NK-92 treated with Interleukin-12 subunit alpha and Interleukin-12 subunit beta, amount 100 ng/mL, for 24 hours (cell line): ENCODE data around the gene RAI1.

Experiments used
- DNase-seq: peaks from one replicate; lab custom pipeline; 2025; lab: John Stamatoyannopoulos, UW

Gene RAI1

DNA sequence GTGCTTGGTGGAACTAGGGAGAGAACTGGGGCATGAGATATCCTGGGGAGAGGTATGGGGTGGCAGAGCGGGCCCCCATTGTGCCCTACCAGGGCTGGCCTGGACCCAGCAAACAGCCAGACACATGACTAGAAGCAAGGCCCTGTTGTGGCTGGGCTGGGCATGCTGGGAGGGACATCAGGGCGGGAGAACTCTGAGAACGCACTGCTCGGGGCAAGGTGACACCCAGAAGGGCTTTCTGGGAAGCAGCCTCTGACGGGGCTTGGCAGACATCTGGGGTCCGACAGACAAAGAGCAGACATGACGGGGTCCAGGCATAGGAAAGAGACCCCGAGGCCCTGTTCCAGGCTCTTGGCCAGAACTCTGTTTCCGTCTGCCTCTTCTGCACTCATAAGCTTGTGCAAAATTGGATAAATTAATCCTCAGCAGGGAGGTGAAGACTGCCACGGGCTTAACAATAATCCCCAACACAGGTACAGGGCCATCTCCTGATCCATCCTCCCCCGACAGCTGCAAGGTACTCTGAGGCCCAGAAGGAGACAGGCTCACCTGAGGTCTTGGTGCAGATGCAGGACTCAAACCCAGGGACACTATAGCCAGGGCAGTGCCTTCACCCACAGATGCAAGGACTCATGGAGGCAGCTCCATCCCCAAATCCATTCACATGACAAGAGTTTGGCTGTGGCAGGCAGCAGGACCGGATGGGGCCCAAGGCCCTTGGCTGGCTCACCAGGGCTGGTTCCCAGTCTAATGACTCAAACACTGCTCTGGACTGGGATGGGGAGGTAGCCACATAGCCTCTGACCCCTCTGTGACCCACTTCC is 150.2 kb downstream of the RAI1 start:
- no peak for DNase-seq

DNA sequence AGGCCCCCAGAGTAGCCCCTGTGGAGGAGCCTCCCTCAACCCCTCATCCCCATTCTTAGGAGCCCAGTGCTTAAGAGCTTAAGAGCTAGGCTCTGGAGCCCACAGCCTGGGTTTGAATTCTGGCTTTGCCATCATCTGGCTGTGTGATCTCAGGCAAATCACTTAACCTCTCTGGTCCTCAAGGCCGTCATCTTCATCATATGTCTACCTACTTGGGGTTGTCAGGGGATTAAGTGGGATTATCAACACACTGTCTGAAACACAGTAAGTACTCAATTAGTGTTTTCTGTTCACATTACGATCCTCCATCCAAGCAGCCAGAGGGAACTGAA is 150.7 kb downstream of the RAI1 start:
- DNase-seq, result no peak

DNA sequence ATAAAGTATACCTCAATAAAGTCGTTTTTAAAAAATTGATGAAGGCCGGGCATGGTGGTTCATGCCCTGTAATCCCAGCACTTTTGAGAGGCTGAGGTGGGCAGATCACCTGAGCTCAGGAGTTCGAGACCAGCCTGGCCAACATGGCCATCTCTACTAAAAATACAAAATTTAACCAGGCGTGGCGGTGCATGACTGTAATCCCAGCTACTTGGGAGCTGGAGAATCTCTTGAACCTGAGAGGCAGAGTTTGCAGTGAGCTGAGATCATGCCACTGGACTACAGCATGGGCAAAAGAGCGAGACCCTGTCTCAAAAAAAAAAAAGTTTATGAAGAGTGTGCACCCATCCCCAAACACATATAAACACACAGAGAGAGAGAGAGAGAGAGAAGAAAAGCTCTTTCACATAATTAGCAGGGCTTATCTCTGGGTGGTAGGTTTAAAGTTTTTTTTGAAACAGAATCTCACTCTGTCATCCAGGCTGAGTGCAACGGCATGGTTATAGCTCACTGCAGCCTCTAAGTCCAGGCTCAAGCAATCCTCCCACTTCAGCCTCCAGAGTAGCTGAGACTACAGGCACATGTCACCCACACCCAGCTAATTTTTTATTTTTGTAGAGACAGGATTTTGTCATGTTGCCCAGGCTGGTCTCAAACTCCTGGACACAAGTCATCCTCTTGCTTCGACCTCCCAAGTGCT is 152.6 kb downstream of the RAI1 start:
- DNase-seq, result no peak

DNA sequence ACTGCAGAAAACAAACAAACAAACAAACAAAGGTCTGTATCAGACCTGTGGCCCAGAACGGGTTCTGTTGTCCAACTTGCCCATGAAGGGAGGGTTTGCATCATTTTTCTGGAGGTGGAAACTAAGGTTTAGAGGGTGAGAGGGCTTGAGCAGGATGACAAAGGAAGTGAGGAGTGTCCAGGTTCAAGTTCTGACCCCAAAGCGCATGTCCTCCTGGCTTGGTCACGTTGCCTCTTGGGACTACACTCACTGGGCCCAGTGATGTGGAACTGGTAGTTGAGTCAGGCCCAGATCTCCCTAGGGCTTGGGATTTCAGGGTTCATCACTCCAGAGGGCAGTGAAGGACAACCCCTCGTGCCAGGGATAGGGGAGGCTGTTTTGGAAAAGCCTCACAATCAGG is 153.7 kb downstream of the RAI1 start:
- no peak for DNase-seq

DNA sequence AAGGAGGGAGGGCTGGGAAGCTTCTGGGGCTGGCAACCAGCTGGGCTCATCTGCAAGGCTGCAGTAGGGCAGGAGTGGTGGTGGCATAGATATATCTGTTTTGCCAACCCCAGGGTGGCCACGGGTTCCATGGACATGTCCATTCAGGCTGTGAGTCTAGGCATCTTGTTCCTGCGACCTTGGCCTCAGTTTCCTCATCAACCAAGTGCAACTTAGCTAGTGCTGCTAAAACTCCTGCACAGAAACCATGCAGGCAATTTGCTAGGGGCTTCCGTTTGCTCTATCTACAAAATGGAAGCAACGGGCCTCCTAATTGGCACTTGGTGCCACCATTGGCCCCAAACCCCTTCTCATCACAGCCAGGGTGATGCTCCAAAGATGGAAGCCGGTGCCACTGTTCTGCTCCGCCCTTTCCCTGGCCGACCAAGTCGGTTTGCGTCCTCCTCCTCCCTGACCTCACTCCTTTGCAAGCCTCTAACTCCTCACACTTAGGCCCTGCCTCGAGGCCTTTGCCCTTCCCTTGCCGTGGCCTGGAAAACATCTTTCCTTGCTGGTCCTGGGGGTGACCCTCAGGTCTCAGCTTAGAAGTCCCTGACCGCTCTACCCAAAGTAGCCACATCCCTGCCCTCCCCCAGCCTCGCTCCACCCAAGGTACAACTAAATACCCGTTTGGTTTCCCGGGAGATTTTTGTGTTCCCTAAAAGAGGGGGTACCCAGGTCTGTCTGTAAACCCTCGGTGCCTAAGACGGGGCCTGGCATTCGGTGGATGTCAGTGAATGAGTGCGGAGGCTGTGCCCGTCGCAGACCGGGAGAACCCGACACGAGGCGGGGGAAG is 154.4 kb downstream of the RAI1 start:
- no peak for DNase-seq

DNA sequence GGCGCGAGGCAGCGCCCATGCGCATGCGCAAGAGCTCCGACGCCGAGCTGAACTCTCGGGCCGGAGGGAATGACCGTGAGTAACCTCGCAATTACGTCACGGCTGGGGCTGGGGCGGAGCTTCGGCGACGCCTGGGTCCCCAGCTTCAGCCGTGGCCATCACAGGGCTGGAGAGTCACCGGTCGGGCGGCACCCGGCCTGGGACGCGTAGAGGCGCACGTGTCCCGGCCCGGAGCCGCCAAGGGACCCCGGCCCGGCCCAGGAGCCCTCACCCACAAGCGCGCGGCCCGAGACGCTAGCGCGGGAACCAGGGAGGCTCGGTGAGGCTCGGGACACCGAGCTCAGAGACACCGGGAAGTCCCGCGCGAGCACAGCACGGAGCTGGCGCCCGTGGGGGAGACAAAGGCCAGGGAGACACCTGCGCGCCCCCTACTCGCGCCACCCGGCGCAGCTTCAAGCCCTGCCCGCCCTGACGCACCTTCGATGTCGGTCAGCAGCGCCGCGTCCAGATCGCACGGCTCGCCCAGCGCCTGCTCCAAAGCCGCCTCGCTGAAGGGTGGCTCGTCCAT is 155.1 kb downstream of the RAI1 start:
- DNase-seq, result peak; percentile 85

DNA sequence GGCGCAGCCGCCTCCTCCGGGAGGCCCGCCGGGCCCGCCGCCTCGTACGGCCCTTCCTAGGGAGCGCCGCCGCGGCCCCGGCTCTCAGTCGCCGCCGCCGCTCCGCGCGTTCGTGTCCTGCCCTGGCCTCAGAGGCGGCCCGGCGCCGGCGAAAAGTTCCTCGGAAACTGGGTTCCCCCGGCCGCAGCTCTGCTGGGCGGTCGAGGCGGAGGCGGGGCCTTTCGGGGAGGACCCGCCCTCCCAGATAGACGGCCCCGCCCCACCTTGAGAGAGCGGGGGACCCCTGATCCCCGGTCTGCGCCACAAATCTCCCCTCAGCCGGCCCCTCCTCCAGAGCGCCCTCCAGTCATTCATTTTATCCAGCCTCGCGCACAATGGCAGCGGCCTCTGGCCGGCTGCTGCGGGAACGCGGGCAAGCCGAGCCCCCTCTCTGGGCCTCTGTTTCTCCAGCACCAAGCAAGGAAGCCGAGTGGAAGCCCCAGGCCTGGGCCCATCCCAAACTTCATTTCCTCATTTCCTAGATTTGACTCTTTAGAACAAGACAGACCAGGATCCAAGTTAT is 155.6 kb downstream of the RAI1 start, which contains the start of gene SREBF1:
Gene SREBF1, minus strand, starts transcription at position 169 of the 562 bp plus-strand sequence. CDS start 169 bp downstream, outside the sequence.
- DNase-seq, result peak; percentile 18

DNA sequence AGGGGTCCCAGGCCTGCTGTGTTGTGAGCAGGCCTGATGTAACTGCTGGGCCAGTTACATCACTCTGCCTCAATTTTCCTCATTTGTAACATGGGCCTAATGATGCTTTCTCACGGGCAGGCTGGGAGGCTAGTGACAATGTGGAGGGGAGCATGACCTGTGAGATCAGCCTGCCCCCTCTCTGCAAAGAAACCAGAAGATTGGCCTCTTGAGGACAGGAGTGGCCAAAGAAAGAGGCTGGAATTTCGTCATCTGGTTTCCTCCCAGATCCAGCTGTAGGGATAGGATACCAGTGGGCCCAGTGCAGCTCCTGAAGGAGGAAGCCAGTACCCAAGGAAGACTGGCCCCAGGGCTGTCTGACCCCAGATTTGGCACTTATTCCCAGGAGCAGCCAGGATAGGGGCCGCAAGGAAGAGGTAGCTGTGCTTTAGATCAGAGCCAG is 156.1 kb downstream of the RAI1 start:
- DNase-seq, result no peak

DNA sequence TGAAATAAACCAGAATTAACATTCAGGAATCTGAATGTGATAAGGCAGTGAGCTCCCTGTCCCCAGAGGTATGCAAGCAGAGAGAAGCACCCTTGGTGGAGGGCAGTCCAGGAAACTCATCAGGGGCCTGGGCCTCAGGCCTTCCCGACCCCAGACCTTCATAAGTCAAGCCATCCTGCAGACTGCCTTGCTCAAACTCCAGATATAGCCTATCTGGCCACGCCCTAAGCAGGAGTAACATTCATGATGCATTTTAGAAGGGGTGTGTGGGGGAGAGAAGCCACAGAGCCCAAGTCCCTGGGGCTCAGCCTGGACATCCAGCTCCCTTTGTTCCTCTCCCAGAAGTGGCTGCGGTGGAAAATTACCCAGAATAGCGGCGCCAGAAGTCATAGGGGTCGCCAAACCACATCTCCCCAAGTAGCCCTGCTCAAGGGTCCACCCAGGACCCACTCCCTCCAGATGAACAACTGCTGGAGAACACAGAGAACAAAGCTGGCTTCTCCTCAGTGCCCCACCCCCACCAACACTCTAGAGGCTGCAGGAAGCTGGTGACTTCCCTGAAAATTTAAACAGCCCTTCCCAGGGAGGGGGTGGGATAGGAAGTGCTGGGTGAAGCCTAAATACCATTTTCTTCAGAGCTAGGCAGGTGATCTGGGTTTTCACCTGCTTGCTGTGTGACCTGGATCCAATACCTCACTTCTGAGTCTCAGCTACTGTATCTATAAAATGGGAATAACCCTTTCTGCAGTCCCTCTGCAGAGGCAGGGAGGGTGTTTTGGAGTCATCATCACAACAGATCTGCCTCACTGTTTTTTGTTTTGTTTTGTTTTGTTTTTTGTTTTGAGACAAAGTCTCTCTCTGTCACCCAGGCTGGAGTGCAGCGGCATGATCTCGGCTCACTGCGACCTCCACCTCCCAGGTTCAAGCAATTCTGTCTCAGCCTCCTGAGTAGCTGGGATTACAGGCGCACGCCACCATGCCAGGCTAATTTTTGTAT is 157.0 kb downstream of the RAI1 start:
- no peak for DNase-seq

DNA sequence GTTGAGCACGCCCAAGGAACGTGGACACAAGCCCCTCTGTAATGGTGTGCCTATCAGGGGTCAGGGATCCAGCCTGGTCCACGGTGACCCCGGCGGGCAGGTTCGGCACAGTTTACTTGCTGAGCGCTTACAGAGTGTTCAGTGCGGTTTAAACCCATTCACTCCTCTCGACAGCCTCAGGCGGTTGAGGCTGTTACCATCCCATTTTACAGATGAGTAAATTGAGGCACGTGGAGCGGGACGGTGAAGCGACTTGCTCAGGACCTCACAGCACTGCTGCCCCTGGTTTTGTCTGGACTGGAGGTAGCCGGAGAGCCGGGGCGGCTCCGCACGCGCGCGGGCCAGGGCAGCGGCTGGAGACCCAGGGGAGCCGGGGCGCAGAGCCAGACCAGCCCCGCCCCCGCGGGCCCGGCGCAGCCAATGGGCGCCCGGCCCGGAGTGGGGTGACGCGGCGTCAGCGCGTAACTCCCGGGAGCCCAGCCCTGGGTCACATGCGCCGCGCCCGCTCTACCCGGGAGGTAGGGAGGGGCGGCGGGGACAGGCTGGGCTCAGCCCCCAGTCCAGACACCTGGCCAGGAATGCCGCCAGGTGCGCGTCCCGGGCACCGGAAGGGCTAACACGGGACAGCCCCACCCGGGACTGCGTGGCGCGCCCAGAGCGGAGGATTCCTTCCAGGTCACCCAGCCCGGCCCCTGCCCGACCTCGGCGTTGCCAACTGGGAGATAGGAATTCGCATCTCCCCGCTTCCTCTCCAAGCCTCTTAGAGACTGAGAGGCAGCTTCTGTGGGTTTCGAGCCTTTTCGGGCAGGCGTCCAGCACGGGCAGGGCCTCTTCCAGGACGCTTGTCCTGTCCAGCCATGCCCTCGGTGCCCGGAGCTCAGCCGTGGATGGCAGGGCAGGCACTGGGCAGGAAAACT is 158.8 kb downstream of the RAI1 start:
- DNase-seq, result peak; percentile 61

DNA sequence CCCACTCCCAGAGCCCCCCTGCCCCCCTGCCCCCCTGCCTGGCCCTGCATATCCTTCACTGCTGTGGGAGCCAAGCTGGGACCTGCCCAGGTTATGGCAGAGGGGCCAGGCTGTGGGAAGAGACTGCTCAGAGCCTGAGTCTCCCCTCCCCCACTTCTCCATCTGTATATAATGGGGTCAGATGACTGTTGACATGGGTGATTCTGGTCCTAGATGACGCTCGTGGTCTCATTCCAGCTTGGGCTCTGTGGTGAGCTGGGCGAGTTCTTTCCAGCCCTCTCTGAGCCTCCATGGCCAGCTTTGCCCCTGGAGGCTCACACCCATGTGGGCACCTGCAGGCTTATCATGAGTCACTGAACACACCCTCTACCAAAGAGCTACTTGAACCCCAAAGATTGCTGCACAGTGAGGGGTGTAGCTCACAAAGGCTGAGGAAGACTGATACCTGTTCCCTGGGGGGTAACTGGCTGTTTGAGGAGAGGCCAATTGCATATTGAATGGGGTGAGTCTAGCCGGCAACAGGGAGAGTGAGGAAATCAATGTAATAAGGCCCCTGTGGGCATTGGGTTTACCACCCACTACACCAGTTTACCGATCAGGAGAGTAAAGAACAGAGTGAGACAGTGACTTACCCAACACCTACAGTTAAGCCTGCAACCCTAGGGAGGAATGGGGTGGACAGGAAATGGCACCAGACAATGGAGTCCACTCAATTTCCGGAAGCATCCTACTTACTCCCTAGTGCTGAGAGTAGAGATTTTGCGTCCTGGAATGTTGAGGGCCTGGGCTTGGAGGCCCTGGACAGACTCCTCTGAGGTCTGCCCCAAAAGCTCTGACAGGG is 159.7 kb downstream of the RAI1 start:
- DNase-seq, result no peak

DNA sequence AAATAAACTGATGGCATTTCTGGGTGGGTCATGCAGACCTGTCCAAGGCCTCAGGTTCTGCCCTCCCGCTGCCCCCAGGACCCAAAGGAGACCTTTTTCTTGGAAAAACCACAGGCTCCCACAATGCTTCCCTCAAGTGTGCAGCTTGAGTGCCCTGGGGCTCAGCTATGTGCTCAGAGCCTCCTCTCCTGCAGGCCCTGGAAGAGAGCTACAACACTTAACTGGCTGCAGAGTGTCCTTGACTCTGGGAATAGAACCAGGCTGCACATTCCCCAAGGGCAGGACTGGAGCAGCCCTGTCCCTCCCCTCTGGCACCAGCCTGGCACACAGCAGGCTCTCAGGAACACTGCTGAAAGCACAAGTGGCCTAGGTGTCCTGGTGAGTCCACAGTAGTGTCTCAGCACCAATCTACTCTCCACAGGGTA is 160.4 kb downstream of the RAI1 start:
- no peak for DNase-seq

DNA sequence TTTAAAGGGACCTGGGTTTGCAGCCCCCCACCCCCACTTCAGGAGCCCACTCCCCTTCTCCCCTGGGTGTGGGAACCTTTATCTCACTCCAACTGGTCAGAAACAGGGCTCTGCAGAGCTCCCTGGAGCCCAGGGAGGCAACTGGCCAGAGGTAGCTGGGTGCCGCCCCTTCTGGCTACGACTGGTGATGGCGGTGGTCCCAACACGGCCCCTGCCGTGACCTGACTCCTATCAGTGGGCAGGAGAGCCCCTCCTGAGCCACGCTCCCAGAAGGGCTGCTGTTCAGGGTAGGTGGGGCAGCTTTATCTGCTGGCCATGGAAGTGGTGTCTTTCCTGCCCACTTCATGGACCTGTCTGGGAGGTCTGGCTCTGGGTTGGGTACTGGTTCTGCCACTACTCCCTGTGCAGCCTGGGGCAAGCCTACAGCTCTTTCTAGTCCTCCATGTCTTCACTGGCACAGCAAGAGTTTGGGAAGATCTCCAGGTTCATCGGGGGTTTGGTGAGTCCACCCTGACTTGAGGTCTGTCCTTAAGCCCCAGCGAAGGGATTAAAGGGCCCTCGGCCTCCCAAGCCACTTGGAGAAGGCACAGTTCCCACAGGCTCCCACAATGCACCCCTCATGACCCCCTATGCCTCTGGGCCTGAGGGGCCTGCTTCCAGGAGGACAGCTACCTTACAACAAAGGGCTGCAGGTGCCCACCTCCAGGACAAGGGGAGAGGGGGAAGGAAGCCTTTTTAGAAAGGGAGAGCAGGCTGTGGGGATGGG is 161.0 kb downstream of the RAI1 start:
- no peak for DNase-seq

DNA sequence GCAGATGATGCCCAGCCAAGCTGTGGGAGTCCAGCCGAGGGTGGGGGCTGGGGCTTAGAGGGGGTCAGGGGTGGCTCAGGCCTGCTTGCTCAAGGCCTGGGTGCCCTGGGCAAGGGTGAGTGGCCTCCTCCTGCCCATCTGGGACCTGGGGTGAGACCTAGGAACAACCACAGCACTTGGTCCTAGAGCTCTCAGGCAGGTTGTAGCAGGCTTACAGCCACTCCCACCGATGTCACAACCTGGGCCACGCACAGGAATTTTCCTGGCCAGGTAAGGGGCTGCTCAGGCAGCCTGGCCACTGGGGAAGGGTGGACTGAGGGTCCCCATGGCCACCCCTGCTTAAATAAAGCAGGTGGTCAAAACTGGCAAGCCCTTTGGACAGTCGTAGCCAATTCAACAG is 161.8 kb downstream of the RAI1 start:
- DNase-seq, result no peak

DNA sequence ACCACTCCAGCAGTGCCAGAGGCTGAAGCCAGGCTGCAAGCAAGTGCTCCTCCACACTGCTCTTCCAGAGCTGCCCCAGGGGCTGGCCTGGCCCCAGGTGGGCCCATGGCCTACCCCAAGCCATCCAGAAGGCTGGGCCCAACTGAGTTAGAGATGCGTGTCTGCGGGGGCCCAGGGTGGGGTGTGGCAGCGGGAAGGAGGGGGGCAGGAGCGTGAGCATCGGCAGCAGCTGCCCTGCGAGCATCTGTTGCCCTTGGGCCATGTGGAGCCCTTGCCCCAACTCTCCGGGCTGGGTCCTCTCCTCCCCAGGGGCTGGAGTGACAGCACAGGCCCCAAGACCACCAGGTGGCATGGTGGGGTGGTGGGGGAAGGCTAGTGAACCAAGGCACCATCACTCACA is 162.8 kb downstream of the RAI1 start:
- no peak for DNase-seq

DNA sequence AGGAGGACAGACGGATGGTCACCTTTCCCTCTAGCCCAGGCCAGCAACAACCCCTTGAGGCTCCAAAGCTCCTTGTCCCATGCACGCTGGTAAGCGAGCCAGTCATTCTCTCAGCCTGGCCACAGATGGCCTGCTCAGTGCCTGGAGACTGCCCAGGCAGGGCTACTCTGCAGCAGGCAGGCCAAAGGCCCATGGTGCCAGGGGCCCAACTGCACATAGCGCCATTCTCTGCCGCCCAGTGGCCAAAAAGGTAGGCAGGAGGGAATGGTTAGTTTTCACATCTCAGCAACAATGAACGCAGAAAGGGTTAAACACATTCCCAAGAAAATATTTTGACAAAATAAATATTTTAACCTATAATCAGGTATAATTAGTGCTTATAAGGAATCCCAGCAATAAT is 163.2 kb downstream of the RAI1 start:
- DNase-seq, result no peak

DNA sequence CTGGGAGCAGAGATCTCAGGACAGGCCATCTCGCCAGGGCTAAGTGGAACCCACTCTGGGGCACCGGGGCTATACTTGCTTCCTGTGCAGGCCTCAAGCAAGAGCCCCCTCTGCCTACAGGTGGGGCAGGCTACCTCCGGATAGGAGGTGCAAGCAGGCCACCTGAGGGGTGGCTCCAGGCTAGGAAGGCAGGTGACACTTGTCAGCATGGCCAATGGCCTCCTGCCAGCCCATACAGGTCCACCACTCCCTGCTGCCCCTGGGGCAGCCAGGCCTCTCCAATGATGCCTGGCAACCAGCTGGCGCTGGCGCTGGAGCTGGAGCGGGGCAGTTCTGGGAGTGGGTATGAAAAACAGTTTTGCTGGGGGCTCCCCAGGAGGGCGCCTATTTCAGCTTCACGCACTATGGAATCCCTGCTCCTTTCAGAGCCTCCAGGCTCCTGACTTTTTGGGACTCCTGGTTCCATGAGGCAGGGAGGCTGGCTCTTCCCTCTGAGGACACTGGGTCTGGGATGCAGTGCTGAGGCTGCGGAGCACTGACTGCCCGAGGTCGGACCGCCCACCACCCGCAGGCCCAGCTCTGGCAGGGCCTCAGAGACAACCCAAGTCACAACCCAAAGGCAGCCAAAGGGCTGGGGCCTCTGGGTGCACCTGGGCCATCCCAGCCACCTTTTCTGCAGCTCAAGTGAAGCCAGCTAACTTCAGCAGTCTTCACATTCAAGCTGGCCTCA is 164.0 kb downstream of the RAI1 start:
- DNase-seq, result no peak
